ENCODE measurements around the gene FSTL4.

GRCh38 chr5:133485468-133485867 is 126.9 kb downstream of the FSTL4 start:
- TF ChIP-seq CTCF (IDR thresholded peaks at IDR 0.05) (no peak), POLR2A (IDR thresholded peaks at IDR 0.05) (no peak)

Data from upper lobe of left lung (tissue), 4 donors.